Measurements from ENCODE around the gene SRP68.

The SRP68 gene

DNA sequence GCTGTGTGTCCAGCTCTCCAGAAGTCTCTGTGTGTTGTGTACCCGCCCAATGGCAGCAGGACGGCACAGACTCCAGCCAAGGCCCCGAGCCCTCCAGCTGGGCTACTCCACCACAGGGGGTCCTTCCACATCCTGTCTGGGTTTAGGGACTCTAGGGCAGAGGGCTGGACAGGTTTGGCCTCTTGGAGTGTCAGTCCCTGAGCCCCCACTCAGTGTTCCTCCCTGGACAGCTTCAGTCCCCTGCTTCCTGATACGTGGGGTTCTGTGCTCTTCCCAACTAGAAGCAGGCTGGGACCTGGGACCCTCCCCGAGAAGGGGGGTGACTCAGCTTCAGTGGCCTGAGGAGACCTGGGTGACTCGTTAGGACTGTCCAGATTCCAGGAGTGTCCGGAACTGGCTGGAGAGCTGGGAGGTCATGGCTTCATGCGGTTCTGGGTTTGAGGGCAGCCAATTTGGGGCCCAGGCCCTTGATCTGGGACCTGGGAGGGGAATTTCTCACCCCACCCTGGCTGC is 67.5 kb downstream of the SRP68 start:
- DNase-seq (ENCODE audit: extremely low read depth, low read depth) = no peak
- TF ChIP-seq, protein P1, sequence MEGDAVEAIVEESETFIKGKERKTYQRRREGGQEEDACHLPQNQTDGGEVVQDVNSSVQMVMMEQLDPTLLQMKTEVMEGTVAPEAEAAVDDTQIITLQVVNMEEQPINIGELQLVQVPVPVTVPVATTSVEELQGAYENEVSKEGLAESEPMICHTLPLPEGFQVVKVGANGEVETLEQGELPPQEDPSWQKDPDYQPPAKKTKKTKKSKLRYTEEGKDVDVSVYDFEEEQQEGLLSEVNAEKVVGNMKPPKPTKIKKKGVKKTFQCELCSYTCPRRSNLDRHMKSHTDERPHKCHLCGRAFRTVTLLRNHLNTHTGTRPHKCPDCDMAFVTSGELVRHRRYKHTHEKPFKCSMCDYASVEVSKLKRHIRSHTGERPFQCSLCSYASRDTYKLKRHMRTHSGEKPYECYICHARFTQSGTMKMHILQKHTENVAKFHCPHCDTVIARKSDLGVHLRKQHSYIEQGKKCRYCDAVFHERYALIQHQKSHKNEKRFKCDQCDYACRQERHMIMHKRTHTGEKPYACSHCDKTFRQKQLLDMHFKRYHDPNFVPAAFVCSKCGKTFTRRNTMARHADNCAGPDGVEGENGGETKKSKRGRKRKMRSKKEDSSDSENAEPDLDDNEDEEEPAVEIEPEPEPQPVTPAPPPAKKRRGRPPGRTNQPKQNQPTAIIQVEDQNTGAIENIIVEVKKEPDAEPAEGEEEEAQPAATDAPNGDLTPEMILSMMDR (IDR thresholded peaks at IDR 0.05; ENCODE audit: low read depth, low read length, missing control alignments) = no peak
- H3K4me3 ChIP-seq (replicated peaks; ENCODE audit: low read depth, low read length) = no peak overlapping the region

DNA sequence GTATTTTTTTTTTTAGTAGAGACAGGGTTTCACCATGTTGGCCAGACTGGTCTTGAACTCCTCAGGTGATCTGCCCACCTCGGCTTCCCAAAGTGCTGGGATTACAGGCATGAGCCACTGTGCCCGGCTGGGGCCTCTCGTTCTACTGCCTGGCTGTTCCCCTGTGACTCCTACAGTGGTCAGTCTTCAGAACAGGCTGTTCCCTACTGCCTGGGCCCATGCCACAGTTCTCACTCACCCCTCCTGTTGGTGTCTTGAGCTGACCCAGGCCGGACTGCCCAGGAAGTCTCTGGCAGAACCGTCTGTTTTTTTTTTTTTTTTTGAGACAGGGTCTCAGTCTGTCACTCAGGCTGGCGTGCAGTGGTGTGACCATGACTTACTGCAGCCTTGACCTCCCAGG is 68.4 kb downstream of the SRP68 start:
- no peak overlapping the region for H3K4me3 ChIP-seq (replicated peaks; ENCODE audit: low read depth, low read length)
- TF ChIP-seq, protein P1 (IDR thresholded peaks at IDR 0.05; ENCODE audit: low read depth, low read length, missing control alignments) = no peak
- no peak for DNase-seq (ENCODE audit: extremely low read depth, low read depth)

DNA sequence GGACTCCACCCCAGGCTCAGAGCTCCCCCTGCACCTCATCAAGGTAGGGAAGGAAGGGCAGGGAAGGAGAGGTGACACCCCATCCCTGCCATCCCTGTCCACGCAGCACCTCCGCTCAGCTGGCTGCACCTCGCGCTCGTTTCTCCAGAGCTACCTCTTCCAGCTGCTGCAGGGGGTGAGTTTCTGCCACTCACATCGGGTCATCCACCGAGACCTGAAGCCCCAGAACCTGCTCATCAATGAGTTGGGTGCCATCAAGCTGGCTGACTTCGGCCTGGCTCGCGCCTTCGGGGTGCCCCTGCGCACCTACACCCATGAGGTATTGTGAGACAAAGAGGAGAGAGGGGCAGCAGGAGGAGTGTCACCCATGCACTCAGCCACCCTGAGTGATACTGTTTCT is 70.2 kb downstream of the SRP68 start:
- TF ChIP-seq, protein P1 (IDR thresholded peaks at IDR 0.05; ENCODE audit: low read depth, low read length, missing control alignments) = no peak
- no peak overlapping the region for H3K4me3 ChIP-seq (replicated peaks; ENCODE audit: low read depth, low read length)
- DNase-seq (ENCODE audit: extremely low read depth, low read depth) = no peak

DNA sequence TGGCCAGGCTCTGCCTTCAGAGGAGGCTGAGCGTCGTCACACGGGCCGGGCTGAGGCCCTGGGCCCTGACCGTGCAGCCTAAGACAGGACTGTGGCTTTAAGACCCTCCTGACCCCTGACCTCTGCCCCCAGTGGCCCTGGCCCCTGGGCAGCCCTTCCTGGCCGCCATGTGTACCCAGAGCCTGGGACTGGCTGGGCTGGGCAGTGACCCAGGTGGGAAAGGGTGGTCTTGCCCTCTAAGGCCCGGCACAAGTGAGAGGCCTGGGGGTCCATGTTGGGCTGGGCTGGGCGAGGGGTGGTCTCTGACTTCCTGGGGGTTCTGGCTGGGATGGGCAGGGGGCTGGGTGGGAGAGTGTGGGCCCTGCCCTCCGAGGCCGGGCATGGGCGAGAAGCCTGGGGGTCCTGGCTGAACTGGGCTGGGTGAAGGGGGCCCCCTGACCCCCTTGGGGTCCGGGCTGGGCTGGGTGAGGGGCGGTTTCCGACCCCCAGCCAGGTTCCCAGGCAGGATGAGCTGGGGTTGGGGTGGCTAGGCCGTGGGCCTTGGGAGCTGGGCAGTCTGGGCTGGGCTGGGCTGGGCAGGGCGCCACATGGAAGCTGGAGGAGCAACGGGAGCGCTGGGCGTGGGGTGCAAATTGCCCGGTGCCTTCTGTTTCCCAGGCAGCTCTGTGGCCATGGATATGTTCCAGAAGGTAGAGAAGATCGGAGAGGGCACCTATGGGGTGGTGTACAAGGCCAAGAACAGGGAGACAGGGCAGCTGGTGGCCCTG is 71.4 kb downstream of the SRP68 start, which contains the start of gene CDK3:
CDK3 (plus strand) TSS at position 101 of the 767 bp plus-strand sequence; CDS start at position 672, 571 bp downstream.
- TF ChIP-seq, protein P1 (IDR thresholded peaks at IDR 0.05; ENCODE audit: low read depth, low read length, missing control alignments) = no peak
- no peak for DNase-seq (ENCODE audit: extremely low read depth, low read depth)
- H3K4me3 ChIP-seq (replicated peaks; ENCODE audit: low read depth, low read length) = no peak within 1 kb of the TSS

DNA sequence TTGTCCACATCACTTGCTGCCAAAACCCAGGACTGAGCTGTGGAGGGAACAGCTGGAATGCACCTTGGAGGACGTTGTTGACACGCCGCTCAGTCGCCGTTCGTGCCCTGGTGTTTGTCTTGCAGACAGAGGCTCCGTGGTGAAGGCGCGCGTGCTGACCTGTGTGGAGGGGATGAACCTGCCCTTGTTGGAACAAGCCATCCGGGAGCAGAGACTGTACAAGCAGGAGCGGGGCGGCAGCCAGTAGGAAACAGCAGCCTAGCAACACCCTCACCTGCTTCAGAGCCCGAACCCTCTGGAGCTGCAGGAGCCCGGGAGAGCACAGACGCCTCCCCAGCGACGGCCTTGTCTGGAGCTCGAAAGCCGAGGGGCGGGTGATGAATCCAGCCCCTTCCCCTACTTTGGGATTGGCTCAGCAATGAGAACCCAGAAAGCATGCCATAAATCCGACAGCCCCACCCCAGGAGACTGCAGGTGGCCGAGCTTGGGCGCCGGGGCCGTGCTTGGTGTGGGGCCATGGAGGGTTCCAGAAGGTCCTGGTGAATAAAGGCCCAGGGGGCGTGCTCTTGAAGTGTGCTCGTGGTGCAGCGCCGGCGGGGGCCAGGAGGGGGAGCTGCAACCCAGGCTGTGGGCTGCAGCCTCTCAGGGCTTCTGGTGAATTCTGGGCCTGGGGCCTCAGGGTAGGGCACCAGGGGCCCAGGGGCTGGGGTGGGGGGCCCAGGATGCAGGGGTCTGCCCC is 72.1 kb downstream of the SRP68 start:
- TF ChIP-seq, protein P1 (IDR thresholded peaks at IDR 0.05; ENCODE audit: low read depth, low read length, missing control alignments) = peak; percentile 86
- no peak for DNase-seq (ENCODE audit: extremely low read depth, low read depth)

DNA sequence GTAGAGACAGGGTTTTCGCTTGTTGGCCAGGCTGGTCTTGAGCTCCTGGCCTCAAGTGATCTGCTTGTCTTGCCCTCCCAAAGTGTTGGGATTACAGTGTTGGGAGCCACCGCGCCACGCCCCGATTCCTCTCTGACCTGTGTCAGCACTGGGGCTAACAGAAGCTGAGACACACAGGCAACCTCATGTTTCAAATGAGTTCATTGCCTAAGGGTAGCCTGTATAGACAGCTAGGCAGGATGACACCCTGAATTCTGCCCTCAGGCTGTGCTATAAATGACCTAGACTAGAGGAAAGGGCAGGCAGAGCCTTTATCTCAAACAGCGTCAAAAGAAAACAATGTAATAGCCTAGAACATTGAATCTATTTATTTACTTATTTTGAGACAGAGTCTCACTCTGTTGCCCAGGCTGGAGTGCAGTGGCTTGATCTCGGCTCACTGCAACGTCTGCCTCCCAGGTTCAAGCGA is 74.0 kb downstream of the SRP68 start:
- TF ChIP-seq, protein P1 (IDR thresholded peaks at IDR 0.05; ENCODE audit: low read depth, low read length, missing control alignments) = no peak
- no peak for DNase-seq (ENCODE audit: extremely low read depth, low read depth)
- H3K4me3 ChIP-seq (replicated peaks; ENCODE audit: low read depth, low read length) = no peak overlapping the region

More for the DNA sequence above, 72.1 kb downstream of the SRP68 start:
- H3K4me3 ChIP-seq (replicated peaks; ENCODE audit: low read depth, low read length) = no peak overlapping the region
